GM18505 (cell line): Measurements from ENCODE around the gene INPP4B.
"Not testable (repeated sequence)": the region's sequence is repeated elsewhere in the genome, so short reads cannot be mapped to it uniquely, and the experiment has no call there.

Source experiments
- ATAC-seq: cut with Tn5 transposase; IDR thresholded peaks from one replicate; pipeline ENCODE4 v1.9.1; 2021; ENCODE audit not compliant: unreplicated experiment
- POLR2A ChIP-seq: IDR thresholded peaks from 4 replicates; pipeline ENCODE4 v1.6.1; 2011; ENCODE audit warnings: borderline replicate concordance; ENCODE audit not compliant: insufficient read depth, insufficient read length; ENCODE audit errors: extremely low read depth

INPP4B gene

DNA sequence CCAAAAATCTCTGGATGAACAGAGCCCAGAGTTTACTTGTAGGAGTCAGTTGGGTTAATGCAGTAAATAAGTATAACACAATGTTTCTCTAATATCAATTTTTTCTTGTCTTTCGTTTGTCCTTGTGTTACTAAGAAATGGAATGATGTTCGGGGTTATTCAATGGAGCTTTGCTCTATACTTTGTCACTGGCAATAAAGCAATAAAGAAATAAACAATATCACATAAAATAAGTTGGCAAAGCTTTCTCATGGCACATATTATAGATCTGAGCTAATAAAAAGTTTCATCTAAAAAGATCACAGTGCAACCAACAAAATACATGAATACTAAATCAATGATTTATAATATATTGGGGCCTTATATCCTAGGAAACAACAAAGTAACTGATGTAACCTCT, 32.7 kb downstream of the INPP4B start:
- ATAC-seq, result no peak
- no peak for TF ChIP-seq POLR2A

DNA sequence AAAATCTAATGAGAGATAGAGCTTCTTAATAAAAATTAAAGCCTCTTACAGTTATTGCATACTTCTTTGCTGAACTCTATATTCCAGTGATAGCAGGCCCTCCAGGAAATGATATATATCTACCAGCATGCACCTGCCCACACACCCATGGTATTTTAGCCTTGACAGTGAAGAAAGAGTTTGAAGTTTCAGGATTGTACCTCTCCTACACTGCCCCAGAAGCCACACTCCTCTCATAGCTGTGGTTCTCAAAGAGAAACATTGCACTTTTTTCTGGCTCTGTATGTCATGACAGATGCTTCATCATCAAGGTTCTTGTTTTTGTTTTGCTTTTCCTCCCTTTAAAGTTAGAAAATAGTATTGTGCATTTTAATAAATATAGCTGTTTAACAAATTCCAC, 34.0 kb downstream of the INPP4B start:
- no peak for ATAC-seq
- TF ChIP-seq POLR2A, result no peak

DNA sequence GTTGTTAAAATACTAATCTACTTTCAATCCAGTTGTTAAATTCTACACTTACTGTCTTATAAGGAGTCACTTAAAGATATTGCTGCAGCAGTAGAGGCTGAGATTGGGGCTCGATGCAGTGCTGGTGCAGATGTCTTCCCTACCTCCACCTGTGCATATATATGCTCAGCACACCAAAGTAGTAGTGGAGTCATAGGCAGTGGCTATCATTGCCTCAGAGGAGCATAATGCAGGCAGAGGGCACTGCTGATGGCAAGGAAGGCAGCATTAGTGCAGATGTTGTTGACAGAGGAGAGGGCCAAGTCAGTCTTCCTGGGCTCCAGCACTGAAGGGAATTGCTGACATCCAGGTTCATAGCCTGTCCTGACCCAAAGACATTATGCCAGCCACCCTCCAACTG, 35.1 kb downstream of the INPP4B start:
- no peak for TF ChIP-seq POLR2A
- ATAC-seq, result no peak

DNA sequence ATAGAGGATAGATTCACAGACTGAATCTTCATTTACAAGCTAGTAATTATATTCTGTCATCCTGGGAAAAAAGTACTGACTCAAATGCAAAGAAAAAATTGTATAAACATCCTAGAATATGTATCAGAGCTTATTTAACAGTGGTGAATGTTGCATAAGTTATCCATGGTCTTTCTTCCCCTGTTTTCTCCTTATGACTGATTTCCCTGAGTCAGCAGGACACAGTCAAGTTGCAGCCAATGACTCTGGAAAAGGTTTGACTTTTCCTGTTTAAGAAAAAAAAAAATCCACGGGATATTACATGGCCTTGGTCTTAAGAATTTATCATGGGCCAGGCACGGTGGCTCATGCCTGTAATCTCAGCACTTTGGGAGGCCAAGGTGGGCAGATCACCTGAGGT, 36.5 kb downstream of the INPP4B start:
- no peak for TF ChIP-seq POLR2A
- no peak for ATAC-seq

DNA sequence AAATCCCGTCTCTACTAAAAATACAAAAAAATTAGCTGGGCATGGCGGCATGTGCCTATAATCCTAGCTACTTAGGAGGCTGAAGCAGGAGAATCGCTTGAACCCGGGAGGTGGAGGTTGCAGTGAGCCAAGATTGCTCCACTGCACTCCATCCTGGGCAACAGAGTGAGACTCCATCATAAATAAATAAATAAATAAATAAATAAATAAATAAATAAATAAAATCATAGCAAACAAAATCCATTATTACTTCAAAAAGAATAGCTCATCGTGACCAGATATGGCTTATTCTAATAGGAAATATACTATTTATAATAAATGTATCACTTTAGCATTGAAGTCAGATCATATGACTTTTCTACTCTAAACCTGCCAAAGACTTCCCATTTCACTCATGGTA, 42.2 kb downstream of the INPP4B start:
- not testable (repeated sequence) for ATAC-seq

DNA sequence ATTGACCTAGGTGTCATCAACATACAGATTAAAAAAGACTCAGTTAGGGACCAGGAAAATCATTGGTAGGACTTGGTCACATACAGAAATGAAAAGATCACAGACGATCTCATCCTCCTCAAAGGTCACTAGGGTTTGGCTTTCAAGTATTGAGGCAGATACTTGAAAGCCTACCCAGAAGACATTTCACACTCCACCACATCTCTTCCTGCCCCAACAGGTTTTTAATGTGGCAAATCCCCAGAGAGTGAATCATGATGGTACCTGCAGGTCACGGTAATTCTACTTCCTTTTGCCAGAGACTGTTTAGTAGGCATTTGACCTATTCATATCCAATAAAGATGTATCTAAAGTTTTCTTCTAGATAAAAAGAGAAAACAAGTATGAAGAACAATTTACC, 44.1 kb downstream of the INPP4B start:
- no peak for TF ChIP-seq POLR2A
- ATAC-seq, result no peak

DNA sequence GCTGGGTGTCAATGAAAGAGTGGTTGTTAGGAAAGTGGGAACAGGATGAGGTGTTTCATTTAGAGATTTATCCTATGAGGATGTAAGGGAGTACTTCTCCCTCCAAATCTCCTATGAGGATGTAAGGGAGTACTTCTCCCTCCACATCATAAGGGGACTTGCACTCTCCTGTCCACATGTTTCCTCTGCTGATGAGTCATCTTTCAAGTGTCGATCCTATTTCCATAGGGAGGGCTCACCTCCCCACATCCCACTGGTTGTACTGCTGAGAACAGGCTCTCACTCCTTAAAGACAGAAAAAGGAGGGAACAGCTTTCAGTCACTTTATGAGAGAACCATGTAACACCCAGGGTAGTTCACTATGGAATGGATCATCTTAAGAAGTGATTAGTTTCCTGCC, 65.0 kb downstream of the INPP4B start:
- TF ChIP-seq POLR2A, result no peak
- no peak for ATAC-seq

DNA sequence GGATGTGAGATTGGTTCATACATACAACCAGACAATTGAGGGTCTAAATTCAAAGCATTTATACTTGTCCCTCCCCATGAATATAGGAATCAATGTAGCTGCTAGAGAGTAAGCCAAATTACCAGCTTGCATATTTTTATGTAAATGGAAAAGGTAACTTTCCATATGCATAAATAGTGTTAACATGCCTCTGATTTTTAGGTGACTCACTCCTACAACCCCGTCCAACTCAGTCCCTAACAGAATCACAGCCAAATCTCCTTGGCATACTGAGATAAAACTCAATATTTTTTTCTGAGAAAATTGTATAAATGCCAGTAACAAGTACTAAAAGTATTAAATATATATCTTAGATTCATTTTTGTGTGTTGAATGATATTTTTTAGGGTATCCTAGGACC, 67.2 kb downstream of the INPP4B start:
- ATAC-seq, result no peak
- TF ChIP-seq POLR2A, result no peak

DNA sequence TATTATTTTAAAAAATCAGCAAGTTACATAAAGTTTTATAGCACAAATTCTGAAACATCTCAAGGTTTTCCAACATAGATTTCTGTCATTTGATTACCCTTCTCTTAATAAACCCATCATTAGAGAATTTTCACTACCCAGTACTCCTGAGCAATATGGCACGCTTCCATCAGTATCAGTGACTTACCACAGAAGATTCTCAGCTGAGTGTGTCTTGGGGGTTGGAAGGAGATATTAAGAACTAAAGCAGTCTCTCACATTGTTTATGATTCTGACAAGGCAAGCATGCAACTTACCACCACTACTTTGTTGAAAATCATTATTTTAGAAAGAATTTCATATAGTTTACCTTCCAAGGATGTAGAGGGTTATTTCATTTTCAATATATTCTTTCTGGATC, 67.7 kb downstream of the INPP4B start:
- no peak for ATAC-seq
- no peak for TF ChIP-seq POLR2A

DNA sequence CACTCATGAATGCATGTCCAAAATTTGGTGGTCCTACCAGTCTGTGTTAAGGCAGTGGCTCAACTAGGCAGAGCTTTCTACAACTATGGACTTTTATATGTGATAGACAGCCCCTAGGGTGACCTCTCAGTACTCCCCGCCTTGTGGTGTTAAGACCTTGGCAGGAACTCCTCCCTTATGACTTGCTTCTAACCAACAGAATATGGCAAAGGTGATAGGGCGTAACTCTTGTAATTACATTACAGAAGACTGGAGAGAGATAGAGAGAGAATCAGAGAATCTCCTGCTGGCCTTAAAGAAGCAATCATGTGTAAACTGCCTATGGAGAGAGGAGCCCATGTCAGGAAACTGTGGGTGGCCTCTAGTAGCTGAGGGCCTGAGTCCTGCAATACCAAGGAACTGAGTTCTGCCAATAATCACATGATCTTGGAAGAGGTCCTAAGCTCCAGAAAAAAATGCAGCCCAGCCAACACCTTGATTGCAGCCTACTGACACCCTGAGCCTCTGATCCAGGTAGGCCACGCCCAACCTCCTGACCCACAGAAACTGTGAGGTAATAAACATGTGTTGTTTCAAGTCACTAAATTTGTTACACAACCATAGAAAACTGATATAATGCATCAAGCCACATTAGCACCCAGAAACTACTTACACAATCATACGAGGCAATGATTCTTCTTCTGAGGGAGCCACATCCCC, 68.9 kb downstream of the INPP4B start:
- TF ChIP-seq POLR2A, result no peak
- no peak for ATAC-seq

DNA sequence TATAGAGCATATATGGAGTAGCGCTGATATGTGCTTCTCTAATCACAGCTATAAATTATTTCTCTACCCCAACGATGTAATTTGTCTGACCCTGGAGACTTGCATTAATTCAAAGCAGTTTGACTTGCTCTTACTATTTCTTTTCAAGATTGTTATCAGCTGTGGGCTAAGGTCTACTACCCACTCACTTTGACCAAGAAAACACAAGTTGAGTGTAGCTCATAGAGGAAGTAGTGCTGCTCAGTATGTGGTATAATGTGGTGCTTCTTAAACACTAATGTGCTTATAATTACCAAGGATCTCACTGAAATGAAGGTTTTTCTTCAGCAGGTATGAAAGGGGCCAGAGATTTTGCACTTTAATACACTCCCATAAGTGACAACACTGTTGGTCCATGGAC, 70.1 kb downstream of the INPP4B start:
- TF ChIP-seq POLR2A, result no peak
- ATAC-seq, result no peak

DNA sequence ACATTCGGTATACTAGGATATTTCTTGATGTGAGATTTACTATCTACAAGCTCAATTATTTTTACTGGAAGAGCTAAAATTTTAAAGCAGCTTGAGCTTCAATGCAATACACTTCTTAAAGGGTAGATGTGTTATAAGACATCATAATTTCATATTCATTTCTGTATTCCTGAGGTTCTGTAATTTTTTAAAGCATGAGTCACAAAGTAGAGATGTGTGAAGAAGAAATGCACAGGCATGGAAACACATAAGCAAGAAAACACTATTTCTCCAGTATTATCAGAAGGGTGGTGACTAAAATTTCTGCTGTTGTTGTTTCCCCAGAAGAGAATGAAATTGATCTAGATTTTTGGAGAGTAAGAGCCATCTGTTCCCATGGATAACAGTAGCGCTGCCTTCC, 72.6 kb downstream of the INPP4B start:
- TF ChIP-seq POLR2A, result no peak
- ATAC-seq, result no peak

DNA sequence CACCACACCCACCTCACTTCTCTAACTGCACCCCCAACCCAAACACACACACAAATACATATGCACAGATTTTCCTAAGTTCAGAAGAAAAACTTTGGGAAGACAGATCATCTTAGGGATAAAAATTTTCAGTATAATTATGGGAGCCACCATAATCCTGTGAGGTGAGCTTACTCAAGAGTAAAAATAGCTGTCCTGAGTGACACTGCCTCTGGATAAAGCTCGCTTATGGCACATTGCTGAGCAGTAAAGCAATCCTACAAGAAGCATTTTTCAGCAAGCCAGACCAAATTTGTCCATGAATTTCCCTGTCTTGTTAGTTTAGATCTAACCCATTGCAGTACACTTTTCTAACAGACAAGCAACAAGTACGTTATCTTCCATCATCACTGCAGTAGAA, 83.8 kb downstream of the INPP4B start:
- no peak for TF ChIP-seq POLR2A
- ATAC-seq, result no peak

DNA sequence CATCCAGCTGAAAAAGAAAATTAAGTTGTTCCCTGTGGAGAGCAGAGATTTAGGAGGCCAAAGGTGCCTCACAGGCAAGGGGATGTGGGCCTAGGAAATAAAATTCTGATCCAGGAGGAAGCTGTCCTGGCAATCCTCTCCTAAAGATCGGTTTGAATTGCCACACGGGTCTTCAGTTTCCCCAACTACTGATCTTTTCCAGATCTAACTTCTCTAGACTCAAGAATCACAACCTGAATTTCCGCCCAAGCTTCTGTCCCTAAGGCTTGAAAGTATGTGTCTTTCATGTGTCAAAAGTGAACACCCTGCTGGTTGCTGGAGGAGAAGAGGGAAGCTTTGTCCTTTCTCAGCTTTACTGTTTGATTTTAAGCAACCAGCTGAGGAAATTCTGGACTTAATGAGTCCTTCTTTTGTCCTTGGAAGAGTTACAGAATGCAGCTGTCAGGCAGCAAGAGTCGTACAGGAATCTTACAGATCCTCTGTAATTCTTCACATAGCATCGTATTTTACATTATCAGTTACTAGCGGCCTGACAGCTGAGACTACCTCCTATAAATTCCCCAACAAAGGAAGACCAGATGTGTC, 93.8 kb downstream of the INPP4B start:
- TF ChIP-seq POLR2A, result no peak

More for the DNA sequence above, 93.8 kb downstream of the INPP4B start:
- no peak for ATAC-seq
